ENCODE measurements around the gene G3BP2. TPM values are rescaled to one million over a fixed set of nuclear protein-coding genes. Genes with fewer than 3 reads are reported as not detected.

Gene G3BP2
- total and polyA plus RNA-seq, 12 donors: 10.6 to 119 (median 87.1) TPM

DNA sequence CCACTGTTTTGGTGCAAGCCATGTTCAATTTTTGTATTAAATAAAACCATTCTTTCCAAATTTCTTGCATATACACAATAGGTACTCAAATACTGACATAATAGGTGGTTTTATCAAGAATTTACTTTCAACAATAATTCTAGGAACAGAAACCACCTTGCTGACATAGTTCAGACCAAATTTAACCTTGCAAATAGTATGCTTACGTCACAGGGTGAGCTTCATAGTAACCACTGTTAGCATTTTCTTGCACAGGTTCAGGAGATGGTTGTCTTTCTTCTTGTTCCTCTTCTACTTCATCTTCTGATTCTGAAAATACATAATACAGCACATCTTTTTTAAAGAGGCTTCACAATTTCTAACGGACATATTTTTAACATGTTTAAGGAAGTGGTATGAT, 17.6 kb downstream of the G3BP2 start:
- Histone ChIP-seq H3K27ac (peak overlapping the region in 1 of 10 donors; percentile 32), H3K36me3 (peaks cover 0 to 100% (median 27%) of the 10 kb centered on the region in 9 donors), H3K27me3 (no peaks in the 10 kb centered on the region), H3K4me3 (no peak overlapping the region), H3K9me3 (no peaks in the 10 kb centered on the region), H3K4me1 (peaks cover 0 to 15% (median 10%) of the 10 kb centered on the region in 9 donors)
- no peak for DNase-seq
- TF ChIP-seq, protein P1, sequence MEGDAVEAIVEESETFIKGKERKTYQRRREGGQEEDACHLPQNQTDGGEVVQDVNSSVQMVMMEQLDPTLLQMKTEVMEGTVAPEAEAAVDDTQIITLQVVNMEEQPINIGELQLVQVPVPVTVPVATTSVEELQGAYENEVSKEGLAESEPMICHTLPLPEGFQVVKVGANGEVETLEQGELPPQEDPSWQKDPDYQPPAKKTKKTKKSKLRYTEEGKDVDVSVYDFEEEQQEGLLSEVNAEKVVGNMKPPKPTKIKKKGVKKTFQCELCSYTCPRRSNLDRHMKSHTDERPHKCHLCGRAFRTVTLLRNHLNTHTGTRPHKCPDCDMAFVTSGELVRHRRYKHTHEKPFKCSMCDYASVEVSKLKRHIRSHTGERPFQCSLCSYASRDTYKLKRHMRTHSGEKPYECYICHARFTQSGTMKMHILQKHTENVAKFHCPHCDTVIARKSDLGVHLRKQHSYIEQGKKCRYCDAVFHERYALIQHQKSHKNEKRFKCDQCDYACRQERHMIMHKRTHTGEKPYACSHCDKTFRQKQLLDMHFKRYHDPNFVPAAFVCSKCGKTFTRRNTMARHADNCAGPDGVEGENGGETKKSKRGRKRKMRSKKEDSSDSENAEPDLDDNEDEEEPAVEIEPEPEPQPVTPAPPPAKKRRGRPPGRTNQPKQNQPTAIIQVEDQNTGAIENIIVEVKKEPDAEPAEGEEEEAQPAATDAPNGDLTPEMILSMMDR (IDR thresholded peaks at IDR 0.05): no peak
- WGBS, 2 donors: 88% methylated on average over 2 of the region's 2 CpGs
- no peak for ATAC-seq
- intact Hi-C loops (cut with DNase I): loop anchor here in 2 of 10 donors (5.0 to 10.0 kb wide), 3 partner anchors 67 to 189 kb away; partner anchors contain the start of gene USO1 (in 1 of the 2)

DNA sequence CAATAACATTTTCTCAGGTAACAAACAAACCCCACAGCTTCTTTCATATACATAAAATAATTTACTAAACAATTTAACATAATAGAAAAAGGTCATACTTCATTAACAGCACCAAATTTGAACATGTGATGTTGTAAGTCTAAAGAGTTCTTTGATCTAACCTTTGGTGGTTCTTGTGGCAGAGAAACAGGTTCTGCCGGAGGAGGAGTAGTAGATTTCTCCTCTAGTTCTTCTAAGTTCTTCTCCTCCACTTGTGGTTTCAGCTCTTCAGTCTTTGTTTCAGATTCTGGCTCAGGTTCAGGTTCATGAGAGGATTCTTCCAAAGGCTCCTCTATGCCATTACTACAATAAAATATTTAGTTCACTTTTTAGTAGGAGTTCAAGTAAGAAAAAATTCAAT, 18.3 kb downstream of the G3BP2 start:
- Histone ChIP-seq H3K36me3 (peaks cover 0 to 100% (median 27%) of the 10 kb centered on the region in 9 donors), H3K4me3 (no peak overlapping the region), H3K4me1 (peaks cover 0 to 12% (median 8%) of the 10 kb centered on the region in 9 donors), H3K9me3 (no peaks in the 10 kb centered on the region), H3K27me3 (no peaks in the 10 kb centered on the region), H3K27ac (no peak overlapping the region)
- intact Hi-C loops (cut with DNase I): loop anchor here in 2 of 10 donors (5.0 to 10.0 kb wide), 3 partner anchors 67 to 190 kb away; partner anchors contain the start of gene USO1 (in 1 of the 2)
- TF ChIP-seq, protein P1 (IDR thresholded peaks at IDR 0.05): no peak
- no peak for DNase-seq
- 76 to 89% methylated on average over 1 of the region's 1 CpG for WGBS, 2 donors
- no peak for ATAC-seq

DNA sequence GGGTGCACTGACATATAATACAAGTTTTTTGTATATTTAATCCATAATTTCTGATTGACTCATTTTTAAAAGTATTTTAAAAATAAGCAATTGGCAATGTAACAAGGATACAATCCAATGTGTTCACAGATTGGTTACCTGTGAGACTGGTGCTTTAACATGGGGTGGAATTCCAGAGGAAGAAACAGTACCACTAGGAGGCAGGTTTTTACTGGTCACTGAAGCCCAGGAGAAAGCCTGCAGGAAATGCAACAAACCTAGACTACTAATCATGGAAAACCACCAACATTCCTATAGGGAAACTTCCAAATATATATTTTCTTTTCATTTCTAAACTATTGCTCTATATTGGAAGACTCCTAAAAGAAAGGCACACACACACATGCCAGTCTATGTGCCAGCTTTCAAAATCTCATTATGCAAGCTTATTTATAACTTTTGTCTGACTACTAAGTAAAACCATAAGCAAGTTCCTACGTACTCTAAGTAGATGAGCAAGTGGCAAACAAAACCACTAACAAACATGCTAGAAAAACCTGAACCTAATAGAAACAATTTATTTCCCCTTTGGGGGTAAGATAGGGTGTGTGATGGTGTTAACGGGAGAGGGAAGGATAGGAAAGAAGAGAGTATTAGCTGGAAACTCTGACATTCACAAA, 19.2 kb downstream of the G3BP2 start:
- H3K4me3 ChIP-seq: no peak overlapping the region
- intact Hi-C loops (cut with DNase I): loop anchor here in 2 of 10 donors (10.0 kb wide), 2 partner anchors 151 to 191 kb away; no protein-coding TSS in a partner anchor
- no peak overlapping the region for H3K27ac ChIP-seq
- peaks cover 0 to 6% (median 0%) of the 10 kb centered on the region in 9 donors for H3K4me1 ChIP-seq
- no peaks in the 10 kb centered on the region for H3K9me3 ChIP-seq
- DNase-seq: no peak
- peak in 4 of 8 donors; percentile 51 to 61 (median 54) for ATAC-seq
- H3K27me3 ChIP-seq: no peaks in the 10 kb centered on the region
- peaks cover 0 to 100% (median 31%) of the 10 kb centered on the region in 9 donors for H3K36me3 ChIP-seq
- 66 to 75% methylated on average over 2 of the region's 2 CpGs for WGBS, 2 donors
- TF ChIP-seq, protein P1 (IDR thresholded peaks at IDR 0.05): peak; percentile 18 to 65 (median 47)

DNA sequence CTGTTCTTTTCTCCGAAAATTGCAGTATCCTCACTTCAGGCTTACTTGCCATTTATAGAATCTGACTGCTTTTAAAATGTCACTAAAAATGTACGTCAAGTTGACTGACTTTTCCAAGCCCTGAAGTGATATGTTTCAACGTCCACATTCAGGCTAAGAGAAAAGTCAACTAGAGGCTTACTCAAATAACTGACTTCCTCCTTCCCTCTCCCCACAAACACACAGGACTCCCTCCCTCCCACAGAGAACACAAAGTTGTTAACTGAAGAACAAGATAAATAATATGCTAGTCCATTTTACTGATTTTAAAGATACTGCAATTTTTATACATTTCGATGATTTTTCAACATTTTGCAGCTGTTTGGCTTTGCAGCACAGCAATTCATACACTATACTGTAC, 29.1 kb downstream of the G3BP2 start:
- ATAC-seq: no peak
- H3K27ac ChIP-seq: no peak overlapping the region
- TF ChIP-seq, protein P1 (IDR thresholded peaks at IDR 0.05): no peak
- peaks cover 0 to 9% (median 0%) of the 10 kb centered on the region in 9 donors for H3K4me1 ChIP-seq
- H3K4me3 ChIP-seq: no peak overlapping the region
- no peaks in the 10 kb centered on the region for H3K9me3 ChIP-seq
- intact Hi-C loops (cut with DNase I): no loop called here
- H3K27me3 ChIP-seq: no peaks in the 10 kb centered on the region
- 68 to 72% methylated on average over 4 of the region's 4 CpGs for WGBS, 2 donors
- no peak for DNase-seq
- peaks cover 0 to 73% (median 37%) of the 10 kb centered on the region in 9 donors for H3K36me3 ChIP-seq

All from heart right ventricle (tissue), 16 donors.